Esophagus squamous epithelium (tissue), 5 donors: ENCODE results near the gene USP17L17. TPM values are rescaled to one million over a fixed set of nuclear protein-coding genes. Genes with fewer than 3 reads are reported as not detected.
"Not testable (repeated sequence)": the region's sequence is repeated elsewhere in the genome, so short reads cannot be mapped to it uniquely, and the experiment has no call there.

Source experiments
- DNase-seq: peaks from one replicate; lab custom pipeline; 2025; lab: John Stamatoyannopoulos, UW
- H3K27ac ChIP-seq, 4 donors: fragments of 200-600 bp; sonication (generic); one replicate each; pipeline ENCODE4 v1.5.1; 2016 to 2019; ENCODE audit warnings: mild to moderate bottlenecking in 1 of 4
- H3K27me3 ChIP-seq, 4 donors: fragments of 200-600 bp; sonication (generic); 1 replicate in 3 of 4; 2 replicates in 1 of 4; pipeline versions ENCODE4 v1.5.1 to v1.6.0; 2017 to 2021; ENCODE audit warnings: antibody characterized with exemption in 1 of 4
- H3K36me3 ChIP-seq, 3 donors: fragments of 200-600 bp; sonication (generic); one replicate each; pipeline ENCODE4 v1.5.1; 2016 to 2019
- H3K4me1 ChIP-seq, 3 donors: fragments of 200-600 bp; sonication (generic); one replicate each; pipeline ENCODE4 v1.5.1; 2017 to 2019
- H3K4me3 ChIP-seq, 4 donors: fragments of 200-600 bp; sonication (generic); 1 replicate in 3 of 4; 2 replicates in 1 of 4; pipeline ENCODE4 v1.5.1; 2016 to 2019; ENCODE audit warnings: mild to moderate bottlenecking in 2 of 4, moderate library complexity in 1 of 4
- H3K9me3 ChIP-seq, 3 donors: fragments of 200-600 bp; sonication (generic); one replicate each; pipeline ENCODE4 v1.5.1; 2016 to 2019
- WGBS, 2 donors: methylation state at CpG; one replicate each; pipeline ENCODE4 v1.1.5; 2018; 5-methylcytosine and 5-hydroxymethylcytosine counted together
- intact Hi-C: fragments of 100-400 bp; cut with DNase I; formaldehyde crosslinking; loops from one replicate; pipeline ENCODE4 v1.15.0; 2022
- total RNA-seq, 4 donors: library from RNA; depleted of rRNA; stranded (reverse); fragments of >200 nt; gene quantifications; one replicate each; pipeline ENCODE4 v1.1.0, GENCODE V29; 2016
- donor health status: DM: yes; HTN: yes; CAD: no.

Gene USP17L17
- total RNA-seq, 4 donors from 2014 or later: not detected

GRCh38 chr4:9262572-9262971 is 18.9 kb downstream of the USP17L17 start, which contains the start of gene USP17L21:
TSS of gene USP17L21 (plus strand) at chr4:9262872. CDS start at chr4:9262872, 0 bp downstream.
- DNase-seq, H3K27ac ChIP-seq, H3K27me3 ChIP-seq, H3K36me3 ChIP-seq, intact Hi-C loops, H3K4me1 ChIP-seq, H3K9me3 ChIP-seq, H3K4me3 ChIP-seq: not testable (repeated sequence)
- WGBS, 2 donors: no CpG with 5 or more reads among the region's 13 CpGs

- H3K4me1 ChIP-seq, H3K9me3 ChIP-seq, intact Hi-C loops, H3K27ac ChIP-seq, DNase-seq, H3K4me3 ChIP-seq, H3K36me3 ChIP-seq, H3K27me3 ChIP-seq: not testable (repeated sequence)
- WGBS, 2 donors: no CpG with 5 or more reads among the region's 15 CpGs
These were observed 23.6 kb downstream of the USP17L17 start, which contains the start of gene USP17L22 for GRCh38 chr4:9267319-9267718. TSS of gene USP17L22 (plus strand) at chr4:9267619. CDS start at chr4:9267619, 0 bp downstream.

DNA sequence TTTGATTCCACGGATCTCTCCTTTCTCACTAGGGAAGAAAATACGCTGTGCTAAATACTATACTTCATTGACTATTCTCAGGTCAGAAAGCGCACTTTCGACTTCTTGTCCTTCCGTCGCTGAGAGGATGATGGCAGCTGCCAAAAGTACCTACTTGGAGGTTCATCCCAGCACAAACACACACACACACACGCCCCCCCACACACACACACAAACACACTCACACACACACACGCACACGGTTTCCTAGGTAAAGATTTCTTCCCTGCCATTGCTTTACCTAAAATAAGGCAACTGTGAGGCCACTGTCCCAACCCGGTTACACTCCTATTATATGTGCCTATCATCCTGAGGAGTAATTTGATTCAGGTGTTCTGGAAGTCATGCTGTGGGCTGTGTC is 28.0 kb downstream of the USP17L17 start:
- H3K4me1 ChIP-seq, intact Hi-C loops, DNase-seq, H3K9me3 ChIP-seq, H3K4me3 ChIP-seq, H3K27me3 ChIP-seq, H3K36me3 ChIP-seq, H3K27ac ChIP-seq: not testable (repeated sequence)
- WGBS, 2 donors: 84 to 86% methylated on average over 8 of the region's 10 CpGs

Other genes with a start within 250 kb of the USP17L17 start
- not detected for gene FAM90A26, start 73.5 kb upstream of the USP17L17 start, total RNA-seq
- not detected for gene USP17L10, start 33.2 kb upstream of the USP17L17 start, total RNA-seq
- not detected for gene USP17L11, start 28.5 kb upstream of the USP17L17 start, total RNA-seq
- gene USP17L12, start 23.7 kb upstream of the USP17L17 start, total RNA-seq: not detected
- not detected for gene USP17L13, start 19.0 kb upstream of the USP17L17 start, total RNA-seq
- not detected for gene USP17L15, start 9.5 kb upstream of the USP17L17 start, total RNA-seq
- gene USP17L18, start 4.8 kb downstream of the USP17L17 start, total RNA-seq: not detected
- not detected for gene USP17L19, start 9.5 kb downstream of the USP17L17 start, total RNA-seq
- gene USP17L20, start 14.2 kb downstream of the USP17L17 start, total RNA-seq: not detected
- gene USP17L21, start 19.0 kb downstream of the USP17L17 start, total RNA-seq: not detected
- not detected for gene USP17L22, start 23.7 kb downstream of the USP17L17 start, total RNA-seq
- gene USP17L24, start 81.3 kb downstream of the USP17L17 start, total RNA-seq: not detected
- not detected for gene USP17L25, start 86.0 kb downstream of the USP17L17 start, total RNA-seq
- not detected for gene USP17L26, start 90.8 kb downstream of the USP17L17 start, total RNA-seq
- gene USP17L5, start 95.5 kb downstream of the USP17L17 start, total RNA-seq: not detected
- gene USP17L27, start 100.3 kb downstream of the USP17L17 start, total RNA-seq: not detected
- not detected for gene USP17L28, start 105.0 kb downstream of the USP17L17 start, total RNA-seq
- gene USP17L29, start 109.8 kb downstream of the USP17L17 start, total RNA-seq: not detected
- not detected for gene USP17L30, start 119.2 kb downstream of the USP17L17 start, total RNA-seq
- not detected for gene DEFB131A, start 200.5 kb downstream of the USP17L17 start, total RNA-seq